ENCODE data around the gene KLHL28.

The KLHL28 gene

DNA sequence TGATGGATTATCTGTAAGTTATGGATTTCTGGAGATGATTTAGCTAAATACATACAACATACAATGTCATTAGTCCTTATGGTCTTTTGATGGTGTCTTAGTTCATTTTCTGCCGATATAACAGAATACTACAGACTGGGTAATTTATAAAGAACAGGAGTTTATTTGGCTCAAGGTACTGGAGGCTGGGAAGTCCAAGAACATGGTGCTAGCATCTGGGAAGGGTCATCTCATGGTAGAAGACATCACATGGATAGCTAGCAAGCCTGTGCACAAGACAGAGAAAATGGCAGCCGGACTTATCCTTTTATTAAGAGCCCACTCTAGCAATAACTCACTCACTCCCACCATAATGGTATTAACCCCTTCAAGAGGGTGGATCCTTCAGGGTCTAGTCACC lies 24.2 kb downstream of the KLHL28 start:
- no peaks in the 10 kb centered on the region for H3K27me3 ChIP-seq (ENCODE audit: insufficient read depth, low read length, poor library complexity)
- no peak overlapping the region for H2BK15ac ChIP-seq (replicated peaks; ENCODE audit: low read depth)
- peaks cover 2% of the 10 kb centered on the region for H3K79me1 ChIP-seq (ENCODE audit: low read length)
- no peak overlapping the region for H2AK5ac ChIP-seq (ENCODE audit: low read length)
- no peak overlapping the region for H3K23ac ChIP-seq (ENCODE audit: low read length)
- no peak overlapping the region for H3K18ac ChIP-seq (ENCODE audit: low read length)
- no peak overlapping the region for H3K4me3 ChIP-seq (ENCODE audit: low read length)
- H2BK5ac ChIP-seq (ENCODE audit: low read length) = no peak overlapping the region
- no peak overlapping the region for H3K4ac ChIP-seq (ENCODE audit: low read depth, low read length)
- no peaks in the 10 kb centered on the region for H3K79me2 ChIP-seq (ENCODE audit: control insufficient read depth, insufficient read depth, low read length)
- H2BK120ac ChIP-seq (ENCODE audit: low read depth, low read length) = no peak overlapping the region
- H4K8ac ChIP-seq (ENCODE audit: low read depth, low read length) = no peak overlapping the region
- peaks cover 1% of the 10 kb centered on the region for H3K36me3 ChIP-seq (ENCODE audit: control insufficient read depth, insufficient read depth, low read length)
- WGBS (ENCODE audit: extremely low coverage, insufficient coverage, low lambda C conversion rate) = no CpG with 5 or more reads among the region's 2 CpGs
- H3K4me1 ChIP-seq (ENCODE audit: control insufficient read depth, low read depth, low read length) = peaks cover 5% of the 10 kb centered on the region
- H3K27ac ChIP-seq (ENCODE audit: low read depth, low read length) = no peak overlapping the region
- DNase-seq = no peak
- H3K4me2 ChIP-seq (ENCODE audit: low read length) = no peak overlapping the region
- no peak overlapping the region for H3K56ac ChIP-seq (ENCODE audit: low read length)
- no peak overlapping the region for H4K5ac ChIP-seq (ENCODE audit: low read length)
- no peak overlapping the region for H3K9ac ChIP-seq (ENCODE audit: low read length)

DNA sequence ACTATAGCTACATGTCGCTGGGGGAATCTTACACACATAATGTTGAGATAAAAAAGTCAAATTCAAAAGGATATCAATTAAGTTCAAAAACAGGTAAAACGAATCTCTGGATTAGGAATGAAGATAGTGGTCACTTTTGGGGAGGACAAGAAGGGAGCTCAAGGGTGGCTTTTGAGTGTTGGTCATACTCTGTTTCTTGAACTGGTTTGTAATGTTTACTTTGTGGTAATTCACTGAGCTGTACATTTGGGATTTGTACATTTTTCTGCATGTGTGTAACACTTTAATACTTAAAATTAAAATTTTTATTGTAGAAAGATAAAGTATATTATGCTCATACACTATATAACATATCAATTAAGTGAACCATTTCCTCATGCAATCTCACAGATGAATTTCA lies 26.6 kb downstream of the KLHL28 start:
- peaks cover 1% of the 10 kb centered on the region for H3K36me3 ChIP-seq (ENCODE audit: control insufficient read depth, insufficient read depth, low read length)
- no peak overlapping the region for H3K4ac ChIP-seq (ENCODE audit: low read depth, low read length)
- no peak for DNase-seq
- H2BK120ac ChIP-seq (ENCODE audit: low read depth, low read length) = no peak overlapping the region
- H2BK15ac ChIP-seq (replicated peaks; ENCODE audit: low read depth) = no peak overlapping the region
- peaks cover 2% of the 10 kb centered on the region for H3K79me1 ChIP-seq (ENCODE audit: low read length)
- peaks cover 5% of the 10 kb centered on the region for H3K4me1 ChIP-seq (ENCODE audit: control insufficient read depth, low read depth, low read length)
- H3K27ac ChIP-seq (ENCODE audit: low read depth, low read length) = no peak overlapping the region
- no peak overlapping the region for H3K18ac ChIP-seq (ENCODE audit: low read length)
- no peak overlapping the region for H2AK5ac ChIP-seq (ENCODE audit: low read length)
- H3K9ac ChIP-seq (ENCODE audit: low read length) = no peak overlapping the region
- WGBS (ENCODE audit: extremely low coverage, insufficient coverage, low lambda C conversion rate) = no CpG with 5 or more reads among the region's 2 CpGs
- H4K5ac ChIP-seq (ENCODE audit: low read length) = no peak overlapping the region
- no peaks in the 10 kb centered on the region for H3K27me3 ChIP-seq (ENCODE audit: insufficient read depth, low read length, poor library complexity)
- no peaks in the 10 kb centered on the region for H3K79me2 ChIP-seq (ENCODE audit: control insufficient read depth, insufficient read depth, low read length)
- H2BK5ac ChIP-seq (ENCODE audit: low read length) = no peak overlapping the region
- H3K56ac ChIP-seq (ENCODE audit: low read length) = no peak overlapping the region
- no peak overlapping the region for H3K23ac ChIP-seq (ENCODE audit: low read length)
- no peak overlapping the region for H3K4me3 ChIP-seq (ENCODE audit: low read length)
- H4K8ac ChIP-seq (ENCODE audit: low read depth, low read length) = no peak overlapping the region
- no peak overlapping the region for H3K4me2 ChIP-seq (ENCODE audit: low read length)

DNA sequence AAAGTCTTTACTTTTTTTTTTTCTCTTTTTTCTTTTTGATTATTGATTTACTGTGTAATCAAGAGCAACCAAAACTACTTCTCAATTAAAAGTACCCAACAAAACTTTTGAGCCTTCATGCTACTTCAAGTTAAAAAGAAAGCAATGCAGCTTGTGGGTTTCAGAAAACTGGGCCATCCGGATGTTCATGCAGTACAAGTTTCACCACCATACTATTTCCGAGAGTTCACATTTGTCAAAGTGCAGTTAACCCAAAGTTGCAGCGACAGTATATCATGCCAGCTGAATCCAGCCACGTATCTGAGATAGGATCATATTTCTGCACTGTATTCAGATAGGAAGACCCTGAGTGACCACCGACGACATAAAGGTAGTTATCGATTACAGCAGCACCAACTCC lies 33.0 kb downstream of the KLHL28 start:
- Histone ChIP-seq H4K5ac (ENCODE audit: low read length) (no peak overlapping the region), H3K9ac (ENCODE audit: low read length) (no peak overlapping the region), H3K79me1 (ENCODE audit: low read length) (no peaks in the 10 kb centered on the region), H2AK5ac (ENCODE audit: low read length) (no peak overlapping the region), H2BK120ac (ENCODE audit: low read depth, low read length) (no peak overlapping the region), H2BK5ac (ENCODE audit: low read length) (no peak overlapping the region), H3K27me3 (ENCODE audit: insufficient read depth, low read length, poor library complexity) (no peaks in the 10 kb centered on the region), H3K23ac (ENCODE audit: low read length) (no peak overlapping the region), H3K4me1 (ENCODE audit: control insufficient read depth, low read depth, low read length) (no peaks in the 10 kb centered on the region), H3K4me2 (ENCODE audit: low read length) (no peak overlapping the region), H3K4me3 (ENCODE audit: low read length) (no peak overlapping the region), H2BK15ac (replicated peaks; ENCODE audit: low read depth) (no peak overlapping the region), H3K36me3 (ENCODE audit: control insufficient read depth, insufficient read depth, low read length) (no peaks in the 10 kb centered on the region), H3K18ac (ENCODE audit: low read length) (no peak overlapping the region), H3K79me2 (ENCODE audit: control insufficient read depth, insufficient read depth, low read length) (no peaks in the 10 kb centered on the region), H3K56ac (ENCODE audit: low read length) (no peak overlapping the region), H3K4ac (ENCODE audit: low read depth, low read length) (no peak overlapping the region), H4K8ac (ENCODE audit: low read depth, low read length) (no peak overlapping the region), H3K27ac (ENCODE audit: low read depth, low read length) (no peak overlapping the region)
- WGBS (ENCODE audit: extremely low coverage, insufficient coverage, low lambda C conversion rate) = no CpG with 5 or more reads among the region's 7 CpGs
- DNase-seq = no peak

DNA sequence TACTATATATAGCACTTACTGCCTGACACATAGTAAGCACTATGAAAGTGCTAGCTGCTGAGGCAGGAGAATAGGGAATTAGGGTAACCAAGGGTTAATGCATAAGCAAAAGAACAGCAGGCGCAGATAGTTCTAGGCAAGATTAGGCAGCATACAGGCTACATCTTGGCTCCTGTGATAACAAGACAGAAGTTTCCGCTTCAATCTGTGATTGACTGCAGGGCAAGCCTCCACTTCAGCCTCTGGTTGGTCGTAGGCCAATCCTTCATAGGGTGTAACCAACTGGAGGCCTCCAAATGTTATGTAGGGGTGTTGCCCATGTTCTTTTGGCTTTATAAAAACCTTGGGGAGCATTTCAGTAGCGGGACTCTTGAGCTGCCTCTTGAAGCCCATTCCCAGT lies 46.9 kb downstream of the KLHL28 start:
- Histone ChIP-seq H3K4me3 (ENCODE audit: low read length) (no peak overlapping the region), H3K4me2 (ENCODE audit: low read length) (no peak overlapping the region), H3K4ac (ENCODE audit: low read depth, low read length) (no peak overlapping the region), H3K4me1 (ENCODE audit: control insufficient read depth, low read depth, low read length) (no peaks in the 10 kb centered on the region), H2AK5ac (ENCODE audit: low read length) (no peak overlapping the region), H3K27ac (ENCODE audit: low read depth, low read length) (no peak overlapping the region), H2BK120ac (ENCODE audit: low read depth, low read length) (no peak overlapping the region), H3K23ac (ENCODE audit: low read length) (no peak overlapping the region), H3K27me3 (ENCODE audit: insufficient read depth, low read length, poor library complexity) (no peaks in the 10 kb centered on the region), H3K79me1 (ENCODE audit: low read length) (no peaks in the 10 kb centered on the region), H3K79me2 (ENCODE audit: control insufficient read depth, insufficient read depth, low read length) (no peaks in the 10 kb centered on the region), H4K8ac (ENCODE audit: low read depth, low read length) (no peak overlapping the region), H2BK5ac (ENCODE audit: low read length) (no peak overlapping the region), H3K56ac (ENCODE audit: low read length) (no peak overlapping the region), H4K5ac (ENCODE audit: low read length) (no peak overlapping the region), H3K18ac (ENCODE audit: low read length) (no peak overlapping the region), H2BK15ac (replicated peaks; ENCODE audit: low read depth) (no peak overlapping the region), H3K36me3 (ENCODE audit: control insufficient read depth, insufficient read depth, low read length) (no peaks in the 10 kb centered on the region), H3K9ac (ENCODE audit: low read length) (no peak overlapping the region)
- peak; percentile 75 for DNase-seq
- WGBS (ENCODE audit: extremely low coverage, insufficient coverage, low lambda C conversion rate) = no CpG with 5 or more reads among the region's 4 CpGs

- H3K4ac ChIP-seq (ENCODE audit: low read depth, low read length) = no peak overlapping the region
- WGBS (ENCODE audit: extremely low coverage, insufficient coverage, low lambda C conversion rate) = no CpG with 5 or more reads among the region's 69 CpGs
- no peaks in the 10 kb centered on the region for H3K36me3 ChIP-seq (ENCODE audit: control insufficient read depth, insufficient read depth, low read length)
- H2BK5ac ChIP-seq (ENCODE audit: low read length) = no peak overlapping the region
- no peak overlapping the region for H2BK120ac ChIP-seq (ENCODE audit: low read depth, low read length)
- H2BK15ac ChIP-seq (replicated peaks; ENCODE audit: low read depth) = no peak overlapping the region
- H3K27me3 ChIP-seq (ENCODE audit: insufficient read depth, low read length, poor library complexity) = no peaks in the 10 kb centered on the region
- H3K18ac ChIP-seq (ENCODE audit: low read length) = no peak overlapping the region
- H3K79me2 ChIP-seq (ENCODE audit: control insufficient read depth, insufficient read depth, low read length) = no peaks in the 10 kb centered on the region
- no peak overlapping the region for H3K9ac ChIP-seq (ENCODE audit: low read length)
- H3K27ac ChIP-seq (ENCODE audit: low read depth, low read length) = no peak overlapping the region
- H3K4me2 ChIP-seq (ENCODE audit: low read length) = no peak overlapping the region
- H2AK5ac ChIP-seq (ENCODE audit: low read length) = no peak overlapping the region
- no peak overlapping the region for H3K23ac ChIP-seq (ENCODE audit: low read length)
- H3K56ac ChIP-seq (ENCODE audit: low read length) = no peak overlapping the region
- no peak overlapping the region for H3K4me3 ChIP-seq (ENCODE audit: low read length)
- H3K79me1 ChIP-seq (ENCODE audit: low read length) = no peaks in the 10 kb centered on the region
- no peak overlapping the region for H4K8ac ChIP-seq (ENCODE audit: low read depth, low read length)
- DNase-seq = no peak
- no peak overlapping the region for H4K5ac ChIP-seq (ENCODE audit: low read length)
- H3K4me1 ChIP-seq (ENCODE audit: control insufficient read depth, low read depth, low read length) = no peaks in the 10 kb centered on the region
These were observed 49.5 kb downstream of the KLHL28 start for GRCh38 chr14:44912041-44912869.

GRCh38 chr14:44910821-44911220 lies 50.9 kb downstream of the KLHL28 start:
- Histone ChIP-seq H3K56ac (ENCODE audit: low read length) (no peak overlapping the region), H3K4me3 (ENCODE audit: low read length) (no peak overlapping the region), H3K4me1 (ENCODE audit: control insufficient read depth, low read depth, low read length) (no peaks in the 10 kb centered on the region), H3K23ac (ENCODE audit: low read length) (no peak overlapping the region), H3K9ac (ENCODE audit: low read length) (no peak overlapping the region), H3K4me2 (ENCODE audit: low read length) (no peak overlapping the region), H2AK5ac (ENCODE audit: low read length) (no peak overlapping the region), H3K36me3 (ENCODE audit: control insufficient read depth, insufficient read depth, low read length) (no peaks in the 10 kb centered on the region), H3K27ac (ENCODE audit: low read depth, low read length) (no peak overlapping the region), H3K27me3 (ENCODE audit: insufficient read depth, low read length, poor library complexity) (no peaks in the 10 kb centered on the region), H3K79me2 (ENCODE audit: control insufficient read depth, insufficient read depth, low read length) (no peaks in the 10 kb centered on the region), H3K18ac (ENCODE audit: low read length) (no peak overlapping the region), H3K4ac (ENCODE audit: low read depth, low read length) (no peak overlapping the region), H2BK15ac (replicated peaks; ENCODE audit: low read depth) (no peak overlapping the region), H4K8ac (ENCODE audit: low read depth, low read length) (no peak overlapping the region), H2BK120ac (ENCODE audit: low read depth, low read length) (no peak overlapping the region), H3K79me1 (ENCODE audit: low read length) (no peaks in the 10 kb centered on the region), H2BK5ac (ENCODE audit: low read length) (no peak overlapping the region), H4K5ac (ENCODE audit: low read length) (no peak overlapping the region)
- WGBS (ENCODE audit: extremely low coverage, insufficient coverage, low lambda C conversion rate) = no CpG with 5 or more reads among the region's 2 CpGs
- DNase-seq = no peak

All from mesendoderm (in vitro differentiated cells).